Tibial nerve (tissue), 4 donors: ENCODE data around the gene SPATA9. TPM values are rescaled to one million over a fixed set of nuclear protein-coding genes. Genes with fewer than 3 reads are reported as not detected.
"Not testable (repeated sequence)": the region's sequence is repeated elsewhere in the genome, so short reads cannot be mapped to it uniquely, and the experiment has no call there.

Experiments
- DNase-seq, 2 donors: peaks; one replicate each; pipeline ENCODE4 v3.0.0-alpha.2; 2019; ENCODE audit warnings: low spot score in 2 of 2
- H3K27ac ChIP-seq, 4 donors: fragments of 200-600 bp; sonication (generic) in 3 of 4; one replicate each; pipeline ENCODE4 v1.5.1; 2017 to 2019; ENCODE audit warnings: mild to moderate bottlenecking in 1 of 4
- H3K27me3 ChIP-seq, 2 donors: fragments of 200-600 bp; sonication (generic) in 1 of 2; one replicate each; pipeline versions ENCODE4 v1.5.1 to v1.6.0; 2017 to 2019
- H3K36me3 ChIP-seq, 3 donors: fragments of 200-600 bp; sonication (generic); one replicate each; pipeline ENCODE4 v1.5.1; 2018 to 2019
- H3K4me1 ChIP-seq, 4 donors: fragments of 200-600 bp; sonication (generic) in 3 of 4; one replicate each; pipeline ENCODE4 v1.5.1; 2017 to 2019
- H3K4me3 ChIP-seq, 4 donors: fragments of 200-600 bp; sonication (generic) in 3 of 4; one replicate each; pipeline ENCODE4 v1.5.1; 2017 to 2019; ENCODE audit warnings: mild to moderate bottlenecking in 1 of 4, moderate library complexity in 1 of 4
- H3K9me3 ChIP-seq, 4 donors: fragments of 200-600 bp; sonication (generic) in 3 of 4; one replicate each; pipeline ENCODE4 v1.5.1; 2017 to 2019
- CTCF ChIP-seq, 5 experiments: fragments of 200-600 bp in 3 of 5; fragments of 450-650 bp in 2 of 5; sonication (generic) in 3 of 5; IDR thresholded peaks; one replicate each; pipeline ENCODE4 v1.5.1; 2016 to 2019; ENCODE audit warnings: antibody characterized with exemption in 5 of 5, mild to moderate bottlenecking in 3 of 5, moderate library complexity in 2 of 5
- EP300 ChIP-seq, 2 donors: sonication (generic); formaldehyde crosslinking; IDR thresholded peaks; one replicate each; pipeline ENCODE4 v1.6.1; 2017; ENCODE audit warnings: antibody characterized with exemption in 2 of 2, mild to moderate bottlenecking in 1 of 2
- POLR2A ChIP-seq, 2 donors: fragments of 450-650 bp; IDR thresholded peaks; one replicate each; pipeline ENCODE4 v1.6.1; 2017; ENCODE audit warnings: antibody characterized with exemption in 2 of 2, mild to moderate bottlenecking in 2 of 2, moderate library complexity in 2 of 2
- WGBS, 2 donors: methylation state at CpG; one replicate each; pipeline ENCODE4 v1.1.5; 2018; 5-methylcytosine and 5-hydroxymethylcytosine counted together
- total RNA-seq, 4 donors: library from RNA; depleted of rRNA; stranded (reverse); fragments of >200 nt; gene quantifications; one replicate each; pipeline ENCODE4 v1.1.0, GENCODE V29; 2016

The SPATA9 gene
- total RNA-seq, 4 donors from 2014 or later, result 1.2 TPM; not detected in 3

- Histone ChIP-seq H3K27me3 (no peaks in the 10 kb centered on the region), H3K4me3 (no peak overlapping the region), H3K36me3 (no peaks in the 10 kb centered on the region), H3K27ac (peak overlapping the region in 1 of 4 donors; percentile 34), H3K4me1 (peaks cover 0 to 11% (median 0%) of the 10 kb centered on the region in 4 donors), H3K9me3 (no peaks in the 10 kb centered on the region)
- no peak for DNase-seq
- 81 to 83% methylated on average over 3 of the region's 3 CpGs for WGBS, 2 donors
- no peak for TF ChIP-seq POLR2A (IDR thresholded peaks at IDR 0.05)
- TF ChIP-seq EP300 (IDR thresholded peaks at IDR 0.05), result no peak
- TF ChIP-seq CTCF (IDR thresholded peaks at IDR 0.05), result no peak
Observed at GRCh38 chr5:95638632-95639031, 44.2 kb downstream of the SPATA9 start.

GRCh38 chr5:95634081-95634480 is 48.7 kb downstream of the SPATA9 start:
- WGBS, 2 donors, result 94 to 98% methylated on average over 3 of the region's 3 CpGs
- no peak overlapping the region for H3K27ac ChIP-seq
- no peaks in the 10 kb centered on the region for H3K9me3 ChIP-seq
- TF ChIP-seq EP300 (IDR thresholded peaks at IDR 0.05), result no peak
- no peak for TF ChIP-seq CTCF (IDR thresholded peaks at IDR 0.05)
- TF ChIP-seq POLR2A (IDR thresholded peaks at IDR 0.05), result no peak
- no peak overlapping the region for H3K4me3 ChIP-seq
- no peaks in the 10 kb centered on the region for H3K36me3 ChIP-seq
- no peaks in the 10 kb centered on the region for H3K27me3 ChIP-seq
- DNase-seq, result no peak
- H3K4me1 ChIP-seq, result peaks cover 0 to 16% (median 2%) of the 10 kb centered on the region in 4 donors

GRCh38 chr5:95633671-95634070 is 49.1 kb downstream of the SPATA9 start:
- TF ChIP-seq POLR2A (IDR thresholded peaks at IDR 0.05) (no peak), CTCF (IDR thresholded peaks at IDR 0.05) (no peak), EP300 (IDR thresholded peaks at IDR 0.05) (no peak)
- WGBS, 2 donors, result 93 to 95% methylated on average over 3 of the region's 3 CpGs

GRCh38 chr5:95632942-95633341 is 49.8 kb downstream of the SPATA9 start:
- not testable (repeated sequence) for H3K9me3 ChIP-seq, H3K27me3 ChIP-seq, H3K27ac ChIP-seq, DNase-seq, H3K4me3 ChIP-seq, H3K36me3 ChIP-seq
- peaks cover 0 to 16% (median 2%) of the 10 kb centered on the region in 4 donors for H3K4me1 ChIP-seq
- 94 to 98% methylated on average over 2 of the region's 2 CpGs for WGBS, 2 donors

More at GRCh38 chr5:95633671-95634070, 49.1 kb downstream of the SPATA9 start:
- H3K9me3 ChIP-seq, result no peaks in the 10 kb centered on the region
- H3K4me3 ChIP-seq, result no peak overlapping the region
- H3K36me3 ChIP-seq, result no peaks in the 10 kb centered on the region
- no peaks in the 10 kb centered on the region for H3K27me3 ChIP-seq
- no peak overlapping the region for H3K27ac ChIP-seq
- H3K4me1 ChIP-seq, result peaks cover 0 to 16% (median 2%) of the 10 kb centered on the region in 4 donors
- DNase-seq, result no peak

GRCh38 chr5:95631991-95632675 is 50.7 kb downstream of the SPATA9 start:
- Histone ChIP-seq H3K4me3 (no peak overlapping the region), H3K27me3 (no peaks in the 10 kb centered on the region), H3K27ac (no peak overlapping the region), H3K4me1 (peaks cover 0 to 16% (median 2%) of the 10 kb centered on the region in 4 donors), H3K36me3 (no peaks in the 10 kb centered on the region), H3K9me3 (no peaks in the 10 kb centered on the region)
- 76 to 87% methylated on average over 4 of the region's 4 CpGs for WGBS, 2 donors
- no peak for DNase-seq
- TF ChIP-seq CTCF (IDR thresholded peaks at IDR 0.05), result no peak
- no peak for TF ChIP-seq EP300 (IDR thresholded peaks at IDR 0.05)
- no peak for TF ChIP-seq POLR2A (IDR thresholded peaks at IDR 0.05)
